ENCODE data around the gene DEPDC7. TPM values are rescaled to one million over a fixed set of nuclear protein-coding genes. Genes with fewer than 3 reads are reported as not detected.

DEPDC7 gene
- total RNA-seq, 1 experiment from 2014 or later = 5.6 TPM

DNA sequence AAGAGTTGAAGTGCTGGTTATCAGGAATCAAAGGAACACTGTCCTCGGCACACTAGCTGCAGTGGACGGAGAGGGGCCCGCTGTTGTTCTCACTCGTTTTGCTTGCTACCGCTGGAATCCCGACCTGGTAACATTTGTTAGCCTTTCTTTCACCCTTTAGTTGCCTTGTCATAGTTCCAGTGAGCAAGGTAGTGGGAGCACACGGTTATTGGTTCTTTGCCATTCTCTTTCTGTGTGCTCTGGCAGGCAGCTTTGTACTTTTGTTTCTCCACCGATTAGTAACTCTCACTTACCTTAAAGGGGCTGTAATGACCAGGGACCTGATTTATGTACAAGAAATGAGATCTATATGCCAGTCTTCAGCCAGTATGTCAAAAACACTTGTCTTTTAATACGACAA, 1.8 kb downstream of the DEPDC7 start:
- H3K27ac Mint-ChIP-seq = no peak overlapping the region
- no peaks in the 10 kb centered on the region for H3K36me3 Mint-ChIP-seq
- TF ChIP-seq GABPB1 (CRISPR knock-in tag; IDR thresholded peaks at IDR 0.05) = no peak
- TF ChIP-seq ZNF219 (CRISPR knock-in tag; IDR thresholded peaks at IDR 0.05; ENCODE audit: borderline replicate concordance) = no peak
- TF ChIP-seq, protein P1, sequence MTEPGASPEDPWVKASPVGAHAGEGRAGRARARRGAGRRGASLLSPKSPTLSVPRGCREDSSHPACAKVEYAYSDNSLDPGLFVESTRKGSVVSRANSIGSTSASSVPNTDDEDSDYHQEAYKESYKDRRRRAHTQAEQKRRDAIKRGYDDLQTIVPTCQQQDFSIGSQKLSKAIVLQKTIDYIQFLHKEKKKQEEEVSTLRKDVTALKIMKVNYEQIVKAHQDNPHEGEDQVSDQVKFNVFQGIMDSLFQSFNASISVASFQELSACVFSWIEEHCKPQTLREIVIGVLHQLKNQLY (CRISPR knock-in tag; IDR thresholded peaks at IDR 0.05) = no peak
- no peak for TF ChIP-seq ZNF671 (CRISPR knock-in tag; IDR thresholded peaks at IDR 0.05)
- TF ChIP-seq, protein P2, sequence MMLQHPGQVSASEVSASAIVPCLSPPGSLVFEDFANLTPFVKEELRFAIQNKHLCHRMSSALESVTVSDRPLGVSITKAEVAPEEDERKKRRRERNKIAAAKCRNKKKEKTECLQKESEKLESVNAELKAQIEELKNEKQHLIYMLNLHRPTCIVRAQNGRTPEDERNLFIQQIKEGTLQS (CRISPR knock-in tag; conservative IDR thresholded peaks at IDR 0.05) = no peak
- TF ChIP-seq ZNF423 (CRISPR knock-in tag; IDR thresholded peaks at IDR 0.05) = no peak
- peak overlapping the region; percentile 71 for H3K4me3 Mint-ChIP-seq
- ChIA-PET CTCF (interaction anchor here (2.1 kb wide), 1 partner anchor 22 kb away, joined by 18 read pairs; the partner anchor contains the start of gene TCP11L1), POLR2A (interaction anchor here (2.1 kb wide), 1 partner anchor 22 kb away, joined by 12 read pairs; the partner anchor contains the start of gene TCP11L1)
- ATAC-seq (no peak), DNase-seq (ENCODE audit: low spot score) (no peak)
- peaks cover 18% of the 10 kb centered on the region for H3K4me1 Mint-ChIP-seq
- H3K9me3 Mint-ChIP-seq = no peaks in the 10 kb centered on the region
- H3K27me3 Mint-ChIP-seq (ENCODE audit: low read depth) = peaks cover 38% of the 10 kb centered on the region

- no peak overlapping the region for H3K4me3 Mint-ChIP-seq
- ChIA-PET CTCF (no interaction called here), POLR2A (no interaction called here)
- H3K9me3 Mint-ChIP-seq = no peaks in the 10 kb centered on the region
- TF ChIP-seq, protein P3, sequence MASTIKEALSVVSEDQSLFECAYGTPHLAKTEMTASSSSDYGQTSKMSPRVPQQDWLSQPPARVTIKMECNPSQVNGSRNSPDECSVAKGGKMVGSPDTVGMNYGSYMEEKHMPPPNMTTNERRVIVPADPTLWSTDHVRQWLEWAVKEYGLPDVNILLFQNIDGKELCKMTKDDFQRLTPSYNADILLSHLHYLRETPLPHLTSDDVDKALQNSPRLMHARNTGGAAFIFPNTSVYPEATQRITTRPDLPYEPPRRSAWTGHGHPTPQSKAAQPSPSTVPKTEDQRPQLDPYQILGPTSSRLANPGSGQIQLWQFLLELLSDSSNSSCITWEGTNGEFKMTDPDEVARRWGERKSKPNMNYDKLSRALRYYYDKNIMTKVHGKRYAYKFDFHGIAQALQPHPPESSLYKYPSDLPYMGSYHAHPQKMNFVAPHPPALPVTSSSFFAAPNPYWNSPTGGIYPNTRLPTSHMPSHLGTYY (CRISPR knock-in tag; IDR thresholded peaks at IDR 0.05) = no peak
- TF ChIP-seq ZNF416 (CRISPR knock-in tag; IDR thresholded peaks at IDR 0.05) = no peak
- no peak for TF ChIP-seq EMX1 (CRISPR knock-in tag; IDR thresholded peaks at IDR 0.05)
- ATAC-seq (no peak), DNase-seq (ENCODE audit: low spot score) (no peak)
- H3K27ac Mint-ChIP-seq = no peak overlapping the region
- peaks cover 38% of the 10 kb centered on the region for H3K27me3 Mint-ChIP-seq (ENCODE audit: low read depth)
- H3K36me3 Mint-ChIP-seq = no peaks in the 10 kb centered on the region
- peaks cover 18% of the 10 kb centered on the region for H3K4me1 Mint-ChIP-seq
Measured at GRCh38 chr11:33017965-33018364, 2.3 kb downstream of the DEPDC7 start.

DNA sequence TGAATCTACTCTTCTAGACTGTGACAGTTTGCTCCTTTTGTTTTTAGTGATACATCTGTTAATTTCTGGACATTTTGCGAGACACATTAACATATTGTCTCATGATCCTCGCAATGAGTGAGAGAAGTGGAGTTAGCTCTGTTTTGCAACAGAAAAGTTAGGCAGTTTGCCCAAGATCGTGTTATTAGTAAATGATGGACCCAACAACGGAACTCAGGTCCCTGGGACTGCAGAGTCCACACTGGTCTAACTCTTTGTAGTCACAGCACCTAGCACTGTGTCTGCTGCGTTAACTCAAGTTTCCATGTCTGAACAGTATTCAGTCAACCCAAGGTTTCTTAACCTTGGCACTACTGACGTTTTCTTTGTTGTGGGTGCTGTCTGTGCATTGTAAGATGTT, 3.2 kb downstream of the DEPDC7 start:
- DNase-seq (ENCODE audit: low spot score) (no peak), ATAC-seq (no peak)
- no peak overlapping the region for H3K27ac Mint-ChIP-seq
- no peaks in the 10 kb centered on the region for H3K36me3 Mint-ChIP-seq
- POLR2A ChIA-PET = no interaction called here
- no peak overlapping the region for H3K4me3 Mint-ChIP-seq
- no peaks in the 10 kb centered on the region for H3K9me3 Mint-ChIP-seq
- peaks cover 37% of the 10 kb centered on the region for H3K27me3 Mint-ChIP-seq (ENCODE audit: low read depth)
- CTCF ChIA-PET = no interaction called here
- H3K4me1 Mint-ChIP-seq = peaks cover 19% of the 10 kb centered on the region
- no peak for TF ChIP-seq ZBTB21 (CRISPR knock-in tag; IDR thresholded peaks at IDR 0.05; ENCODE audit: borderline replicate concordance)
- TF ChIP-seq, protein P4, sequence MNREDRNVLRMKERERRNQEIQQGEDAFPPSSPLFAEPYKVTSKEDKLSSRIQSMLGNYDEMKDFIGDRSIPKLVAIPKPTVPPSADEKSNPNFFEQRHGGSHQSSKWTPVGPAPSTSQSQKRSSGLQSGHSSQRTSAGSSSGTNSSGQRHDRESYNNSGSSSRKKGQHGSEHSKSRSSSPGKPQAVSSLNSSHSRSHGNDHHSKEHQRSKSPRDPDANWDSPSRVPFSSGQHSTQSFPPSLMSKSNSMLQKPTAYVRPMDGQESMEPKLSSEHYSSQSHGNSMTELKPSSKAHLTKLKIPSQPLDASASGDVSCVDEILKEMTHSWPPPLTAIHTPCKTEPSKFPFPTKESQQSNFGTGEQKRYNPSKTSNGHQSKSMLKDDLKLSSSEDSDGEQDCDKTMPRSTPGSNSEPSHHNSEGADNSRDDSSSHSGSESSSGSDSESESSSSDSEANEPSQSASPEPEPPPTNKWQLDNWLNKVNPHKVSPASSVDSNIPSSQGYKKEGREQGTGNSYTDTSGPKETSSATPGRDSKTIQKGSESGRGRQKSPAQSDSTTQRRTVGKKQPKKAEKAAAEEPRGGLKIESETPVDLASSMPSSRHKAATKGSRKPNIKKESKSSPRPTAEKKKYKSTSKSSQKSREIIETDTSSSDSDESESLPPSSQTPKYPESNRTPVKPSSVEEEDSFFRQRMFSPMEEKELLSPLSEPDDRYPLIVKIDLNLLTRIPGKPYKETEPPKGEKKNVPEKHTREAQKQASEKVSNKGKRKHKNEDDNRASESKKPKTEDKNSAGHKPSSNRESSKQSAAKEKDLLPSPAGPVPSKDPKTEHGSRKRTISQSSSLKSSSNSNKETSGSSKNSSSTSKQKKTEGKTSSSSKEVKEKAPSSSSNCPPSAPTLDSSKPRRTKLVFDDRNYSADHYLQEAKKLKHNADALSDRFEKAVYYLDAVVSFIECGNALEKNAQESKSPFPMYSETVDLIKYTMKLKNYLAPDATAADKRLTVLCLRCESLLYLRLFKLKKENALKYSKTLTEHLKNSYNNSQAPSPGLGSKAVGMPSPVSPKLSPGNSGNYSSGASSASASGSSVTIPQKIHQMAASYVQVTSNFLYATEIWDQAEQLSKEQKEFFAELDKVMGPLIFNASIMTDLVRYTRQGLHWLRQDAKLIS (CRISPR knock-in tag; IDR thresholded peaks at IDR 0.05; ENCODE audit: borderline replicate concordance) = no peak
- TF ChIP-seq, protein P5, sequence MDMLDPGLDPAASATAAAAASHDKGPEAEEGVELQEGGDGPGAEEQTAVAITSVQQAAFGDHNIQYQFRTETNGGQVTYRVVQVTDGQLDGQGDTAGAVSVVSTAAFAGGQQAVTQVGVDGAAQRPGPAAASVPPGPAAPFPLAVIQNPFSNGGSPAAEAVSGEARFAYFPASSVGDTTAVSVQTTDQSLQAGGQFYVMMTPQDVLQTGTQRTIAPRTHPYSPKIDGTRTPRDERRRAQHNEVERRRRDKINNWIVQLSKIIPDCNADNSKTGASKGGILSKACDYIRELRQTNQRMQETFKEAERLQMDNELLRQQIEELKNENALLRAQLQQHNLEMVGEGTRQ (CRISPR knock-in tag; IDR thresholded peaks at IDR 0.05) = no peak
- no peak for TF ChIP-seq ZNF263 (CRISPR knock-in tag; IDR thresholded peaks at IDR 0.05; ENCODE audit: low read depth)
- TF ChIP-seq, protein P1 (CRISPR knock-in tag; IDR thresholded peaks at IDR 0.05) = no peak
- no peak for TF ChIP-seq ZNF671 (CRISPR knock-in tag; IDR thresholded peaks at IDR 0.05)
- no peak for TF ChIP-seq FOXP4 (CRISPR knock-in tag; IDR thresholded peaks at IDR 0.05)
- TF ChIP-seq TEAD1 (CRISPR knock-in tag; IDR thresholded peaks at IDR 0.05) = no peak
- TF ChIP-seq, protein P6, sequence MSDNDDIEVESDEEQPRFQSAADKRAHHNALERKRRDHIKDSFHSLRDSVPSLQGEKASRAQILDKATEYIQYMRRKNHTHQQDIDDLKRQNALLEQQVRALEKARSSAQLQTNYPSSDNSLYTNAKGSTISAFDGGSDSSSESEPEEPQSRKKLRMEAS (CRISPR knock-in tag; IDR thresholded peaks at IDR 0.05) = no peak
- no peak for TF ChIP-seq ESRRA (CRISPR knock-in tag; IDR thresholded peaks at IDR 0.05; ENCODE audit: borderline replicate concordance)
- TF ChIP-seq, protein P2 (CRISPR knock-in tag; conservative IDR thresholded peaks at IDR 0.05) = no peak
- no peak for TF ChIP-seq RORB (CRISPR knock-in tag; IDR thresholded peaks at IDR 0.05)
- TF ChIP-seq, protein P7, sequence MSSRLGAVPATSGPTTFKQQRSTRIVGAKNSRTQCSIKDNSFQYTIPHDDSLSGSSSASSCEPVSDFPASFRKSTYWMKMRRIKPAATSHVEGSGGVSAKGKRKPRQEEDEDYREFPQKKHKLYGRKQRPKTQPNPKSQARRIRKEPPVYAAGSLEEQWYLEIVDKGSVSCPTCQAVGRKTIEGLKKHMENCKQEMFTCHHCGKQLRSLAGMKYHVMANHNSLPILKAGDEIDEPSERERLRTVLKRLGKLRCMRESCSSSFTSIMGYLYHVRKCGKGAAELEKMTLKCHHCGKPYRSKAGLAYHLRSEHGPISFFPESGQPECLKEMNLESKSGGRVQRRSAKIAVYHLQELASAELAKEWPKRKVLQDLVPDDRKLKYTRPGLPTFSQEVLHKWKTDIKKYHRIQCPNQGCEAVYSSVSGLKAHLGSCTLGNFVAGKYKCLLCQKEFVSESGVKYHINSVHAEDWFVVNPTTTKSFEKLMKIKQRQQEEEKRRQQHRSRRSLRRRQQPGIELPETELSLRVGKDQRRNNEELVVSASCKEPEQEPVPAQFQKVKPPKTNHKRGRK (CRISPR knock-in tag; IDR thresholded peaks at IDR 0.05; ENCODE audit: borderline replicate concordance) = no peak
- TF ChIP-seq CREB1 (CRISPR knock-in tag; IDR thresholded peaks at IDR 0.05) = no peak

Data from WTC11 (cell line).